Measurements from ENCODE around the gene PDLIM4.

The PDLIM4 gene

DNA sequence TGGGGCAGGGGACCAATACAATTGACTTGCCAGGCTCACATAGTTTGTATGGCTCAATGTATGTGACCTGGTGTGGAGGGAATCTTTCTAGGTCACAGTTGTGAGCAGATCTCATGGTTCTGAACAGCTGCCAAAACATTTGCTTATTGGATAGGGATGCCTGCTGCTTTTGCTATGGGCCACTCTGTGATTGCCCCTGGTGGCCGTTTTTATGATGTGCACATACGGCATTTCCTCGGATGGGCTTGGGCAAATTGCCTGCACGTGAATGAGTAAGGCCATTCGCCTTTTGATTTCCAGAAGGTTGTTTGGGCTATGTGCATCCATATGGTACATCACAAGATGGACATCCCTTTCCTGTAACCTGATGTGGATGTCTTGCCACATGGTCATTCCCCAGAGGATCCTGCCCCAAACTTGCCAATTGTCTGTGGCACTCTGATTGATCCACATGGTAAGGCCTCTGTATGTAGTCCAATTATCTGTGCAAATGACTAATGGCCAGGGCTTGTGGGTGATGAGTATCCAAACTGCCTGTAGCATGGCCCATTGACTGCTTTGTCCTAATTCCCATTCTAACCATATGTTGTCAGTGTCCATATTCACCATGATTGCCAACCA, 26.0 kb downstream of the PDLIM4 start:
- TF ChIP-seq EP300 (IDR thresholded peaks at IDR 0.05; ENCODE audit: borderline replicate concordance), result no peak
- no peak for TF ChIP-seq TCF12 (IDR thresholded peaks at IDR 0.05; ENCODE audit: low read depth)
- TF ChIP-seq EGR1 (IDR thresholded peaks at IDR 0.05), result no peak
- no peak for TF ChIP-seq FOXM1 (IDR thresholded peaks at IDR 0.05; ENCODE audit: borderline replicate concordance, low read depth)
- no peak for TF ChIP-seq TAF1 (IDR thresholded peaks at IDR 0.05; ENCODE audit: low read depth)
- TF ChIP-seq ZBTB7A (IDR thresholded peaks at IDR 0.05; ENCODE audit: low read depth), result no peak
- TF ChIP-seq, protein P1, sequence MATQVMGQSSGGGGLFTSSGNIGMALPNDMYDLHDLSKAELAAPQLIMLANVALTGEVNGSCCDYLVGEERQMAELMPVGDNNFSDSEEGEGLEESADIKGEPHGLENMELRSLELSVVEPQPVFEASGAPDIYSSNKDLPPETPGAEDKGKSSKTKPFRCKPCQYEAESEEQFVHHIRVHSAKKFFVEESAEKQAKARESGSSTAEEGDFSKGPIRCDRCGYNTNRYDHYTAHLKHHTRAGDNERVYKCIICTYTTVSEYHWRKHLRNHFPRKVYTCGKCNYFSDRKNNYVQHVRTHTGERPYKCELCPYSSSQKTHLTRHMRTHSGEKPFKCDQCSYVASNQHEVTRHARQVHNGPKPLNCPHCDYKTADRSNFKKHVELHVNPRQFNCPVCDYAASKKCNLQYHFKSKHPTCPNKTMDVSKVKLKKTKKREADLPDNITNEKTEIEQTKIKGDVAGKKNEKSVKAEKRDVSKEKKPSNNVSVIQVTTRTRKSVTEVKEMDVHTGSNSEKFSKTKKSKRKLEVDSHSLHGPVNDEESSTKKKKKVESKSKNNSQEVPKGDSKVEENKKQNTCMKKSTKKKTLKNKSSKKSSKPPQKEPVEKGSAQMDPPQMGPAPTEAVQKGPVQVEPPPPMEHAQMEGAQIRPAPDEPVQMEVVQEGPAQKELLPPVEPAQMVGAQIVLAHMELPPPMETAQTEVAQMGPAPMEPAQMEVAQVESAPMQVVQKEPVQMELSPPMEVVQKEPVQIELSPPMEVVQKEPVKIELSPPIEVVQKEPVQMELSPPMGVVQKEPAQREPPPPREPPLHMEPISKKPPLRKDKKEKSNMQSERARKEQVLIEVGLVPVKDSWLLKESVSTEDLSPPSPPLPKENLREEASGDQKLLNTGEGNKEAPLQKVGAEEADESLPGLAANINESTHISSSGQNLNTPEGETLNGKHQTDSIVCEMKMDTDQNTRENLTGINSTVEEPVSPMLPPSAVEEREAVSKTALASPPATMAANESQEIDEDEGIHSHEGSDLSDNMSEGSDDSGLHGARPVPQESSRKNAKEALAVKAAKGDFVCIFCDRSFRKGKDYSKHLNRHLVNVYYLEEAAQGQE (IDR thresholded peaks at IDR 0.05; ENCODE audit: low read depth), result no peak
- peak; percentile 47; the same call in 1 of the 2 replicates for TF ChIP-seq NFIC (IDR thresholded peaks at IDR 0.05)
- no peak for TF ChIP-seq USF1 (IDR thresholded peaks at IDR 0.05)
- no peak for TF ChIP-seq TEAD4 (IDR thresholded peaks at IDR 0.05)
- TF ChIP-seq RAD21 (IDR thresholded peaks at IDR 0.05; ENCODE audit: low read depth), result peak; percentile 51

- TF ChIP-seq, protein P2, sequence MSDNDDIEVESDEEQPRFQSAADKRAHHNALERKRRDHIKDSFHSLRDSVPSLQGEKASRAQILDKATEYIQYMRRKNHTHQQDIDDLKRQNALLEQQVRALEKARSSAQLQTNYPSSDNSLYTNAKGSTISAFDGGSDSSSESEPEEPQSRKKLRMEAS (IDR thresholded peaks at IDR 0.05), result no peak
- TF ChIP-seq USF1 (IDR thresholded peaks at IDR 0.05), result no peak
- no peak for TF ChIP-seq NFIC (IDR thresholded peaks at IDR 0.05)
- no peak for TF ChIP-seq CEBPB (IDR thresholded peaks at IDR 0.05)
- TF ChIP-seq TCF12 (IDR thresholded peaks at IDR 0.05; ENCODE audit: low read depth), result no peak
- TF ChIP-seq ZBTB7A (IDR thresholded peaks at IDR 0.05; ENCODE audit: low read depth), result no peak
- no peak for TF ChIP-seq RAD21 (IDR thresholded peaks at IDR 0.05; ENCODE audit: low read depth)
- TF ChIP-seq FOXM1 (IDR thresholded peaks at IDR 0.05; ENCODE audit: borderline replicate concordance, low read depth), result no peak
- no peak for TF ChIP-seq EP300 (IDR thresholded peaks at IDR 0.05; ENCODE audit: borderline replicate concordance)
- no peak for TF ChIP-seq CREB1 (IDR thresholded peaks at IDR 0.05; ENCODE audit: low read depth)
- TF ChIP-seq EGR1 (IDR thresholded peaks at IDR 0.05), result no peak
- TF ChIP-seq, protein P1 (IDR thresholded peaks at IDR 0.05; ENCODE audit: low read depth), result no peak
- no peak for TF ChIP-seq TEAD4 (IDR thresholded peaks at IDR 0.05)
- no peak for TF ChIP-seq TAF1 (IDR thresholded peaks at IDR 0.05; ENCODE audit: low read depth)
- TF ChIP-seq YY1 (IDR thresholded peaks at IDR 0.05; ENCODE audit: low read depth), result no peak
These were observed 31.6 kb downstream of the PDLIM4 start for GRCh38 chr5:132289097-132289496.

GRCh38 chr5:132291026-132291425, 33.5 kb downstream of the PDLIM4 start:
- no peak for TF ChIP-seq TCF12 (IDR thresholded peaks at IDR 0.05; ENCODE audit: low read depth)
- TF ChIP-seq, protein P1 (IDR thresholded peaks at IDR 0.05; ENCODE audit: low read depth), result no peak
- TF ChIP-seq NFIC (IDR thresholded peaks at IDR 0.05), result no peak
- no peak for TF ChIP-seq CREB1 (IDR thresholded peaks at IDR 0.05; ENCODE audit: low read depth)
- TF ChIP-seq RAD21 (IDR thresholded peaks at IDR 0.05; ENCODE audit: low read depth), result no peak
- no peak for TF ChIP-seq FOXM1 (IDR thresholded peaks at IDR 0.05; ENCODE audit: borderline replicate concordance, low read depth)
- TF ChIP-seq EP300 (IDR thresholded peaks at IDR 0.05; ENCODE audit: borderline replicate concordance), result no peak
- no peak for TF ChIP-seq ZBTB7A (IDR thresholded peaks at IDR 0.05; ENCODE audit: low read depth)

GRCh38 chr5:132293066-132293991, 35.8 kb downstream of the PDLIM4 start:
- TF ChIP-seq, protein P2 (IDR thresholded peaks at IDR 0.05), result 0 out of 2 replicates have a peak, but pooled peaks have one; percentile 62
- TF ChIP-seq NFIC (IDR thresholded peaks at IDR 0.05) (peak; percentile 82), CEBPB (IDR thresholded peaks at IDR 0.05) (peak; percentile 33; the same call in 1 of the 2 replicates), YY1 (IDR thresholded peaks at IDR 0.05; ENCODE audit: low read depth) (peak; percentile 86), RAD21 (IDR thresholded peaks at IDR 0.05; ENCODE audit: low read depth) (no peak), TAF1 (IDR thresholded peaks at IDR 0.05; ENCODE audit: low read depth) (peak; percentile 23; the same call in 1 of the 2 replicates), ZBTB7A (IDR thresholded peaks at IDR 0.05; ENCODE audit: low read depth) (peak; percentile 73), EGR1 (IDR thresholded peaks at IDR 0.05) (peak; percentile 87), USF1 (IDR thresholded peaks at IDR 0.05) (no peak), TEAD4 (IDR thresholded peaks at IDR 0.05) (no peak), TCF12 (IDR thresholded peaks at IDR 0.05; ENCODE audit: low read depth) (no peak), CREB1 (IDR thresholded peaks at IDR 0.05; ENCODE audit: low read depth) (0 out of 2 replicates have a peak, but pooled peaks have one; percentile 7)
